Panc1 (cell line): ENCODE results near the gene FGF14. TPM values are rescaled to one million over a fixed set of nuclear protein-coding genes. Genes with fewer than 3 reads are reported as not detected.

Experiments
- ATAC-seq: fragments of 200-7000 bp; cut with Tn5 transposase; 2 replicates; pipeline ENCODE4 v1.9.1; 2020; ENCODE audit warnings: mild to moderate bottlenecking, moderate library complexity
- BruUV-seq: library from RNA; stranded (reverse); fragments of 400-500 nt; replicated peaks from 2 replicates; lab custom pipeline; 2021; lab: Mats Ljungman, UMichigan
- CTCF ChIA-PET: fragments of 300-600 bp; sonication (Branson Sonifier 250); formaldehyde crosslinking; loops from one replicate; lab custom pipeline; 2022; ENCODE audit warnings: antibody characterized with exemption; lab: Charles Lee
- POLR2A ChIA-PET: fragments of 300-600 bp; sonication (Branson Sonifier 250); formaldehyde crosslinking; loops from one replicate; lab custom pipeline; 2022; ENCODE audit warnings: antibody characterized with exemption; lab: Charles Lee
- DNase-seq: peaks from one replicate; pipeline ENCODE4 v3.0.0-alpha.2; 2010; ENCODE audit warnings: low read depth, low spot score
- H3K27ac ChIP-seq: 2 replicates; pipeline ENCODE4 v1.5.1; 2011; ENCODE audit warnings: mild to moderate bottlenecking, low read length, inconsistent platforms
- H3K27me3 ChIP-seq: fragments of 200-500 bp; sonication (Bioruptor generic); 2 replicates; pipeline ENCODE4 v1.6.0; 2014; ENCODE audit warnings: low read length, inconsistent platforms; ENCODE audit not compliant: control insufficient read depth, insufficient read depth
- H3K36me3 ChIP-seq: fragments of 200-500 bp; sonication (Bioruptor generic); 2 replicates; pipeline ENCODE4 v1.5.1; 2014; ENCODE audit warnings: inconsistent platforms, mild to moderate bottlenecking, low read length, moderate library complexity; ENCODE audit not compliant: control insufficient read depth, insufficient read depth
- H3K4me1 ChIP-seq: 2 replicates; pipeline ENCODE4 v1.5.1; 2011; ENCODE audit warnings: inconsistent platforms, mild to moderate bottlenecking, low read length, moderate library complexity; ENCODE audit not compliant: control insufficient read depth, insufficient read depth
- H3K4me3 ChIP-seq, 2 experiments: 2 replicates each; pipeline ENCODE4 v1.5.1; 2011 to 2012; ENCODE audit warnings: low read depth in 2 of 2, low read length in 2 of 2, mild to moderate bottlenecking in 2 of 2, inconsistent platforms in 1 of 2, moderate library complexity in 1 of 2
- H3K9me3 ChIP-seq: fragments of 200-500 bp; sonication (Bioruptor generic); 2 replicates; pipeline ENCODE4 v1.5.1; 2014; ENCODE audit warnings: low read depth, mild to moderate bottlenecking, inconsistent platforms, low read length, moderate library complexity; ENCODE audit not compliant: control insufficient read depth, insufficient read depth
- POLR2AphosphoS5 ChIP-seq: IDR thresholded peaks from 2 replicates; pipeline ENCODE4 v1.6.1; 2012; ENCODE audit warnings: mild to moderate bottlenecking, low read depth, low read length, moderate library complexity
- SIN3A ChIP-seq: IDR thresholded peaks from 2 replicates; pipeline ENCODE4 v1.6.1; 2012; ENCODE audit warnings: low read depth, mild to moderate bottlenecking, low read length, moderate library complexity, borderline replicate concordance; ENCODE audit not compliant: insufficient read depth
- TCF7L2 ChIP-seq: IDR thresholded peaks from 2 replicates; pipeline ENCODE4 v1.6.1; 2011; ENCODE audit warnings: mild to moderate bottlenecking, low read depth, low read length, inconsistent platforms
- in situ Hi-C: cut with HindIII; loops from 2 replicates; pipeline ENCODE4 v1.10.0; 2016; ENCODE audit warnings: low sequenced_read_pairs, low pct_unique_long_range_greater_than_20kb
- intact Hi-C: fragments of 100-400 bp; cut with micrococcal nuclease; formaldehyde crosslinking; loops from one replicate; pipeline ENCODE4 v1.10.0; 2022; ENCODE audit not compliant: unreplicated experiment
- total RNA-seq: library from RNA; stranded (reverse); gene quantifications from one replicate; pipeline ENCODE4 v1.2.1, GENCODE V29; 2021; ENCODE audit not compliant: unreplicated experiment
- TF ChIP-seq, protein P1 (sequence below), 2 experiments: IDR thresholded peaks; 2 replicates each; pipeline ENCODE4 v1.6.1; 2011 to 2012; ENCODE audit warnings: low read depth in 2 of 2, control low read depth in 1 of 2, low read length in 1 of 2, mild to moderate bottlenecking in 1 of 2, moderate library complexity in 1 of 2; ENCODE audit not compliant: insufficient read depth in 1 of 2
- TF ChIP-seq, protein P2 (sequence below): fragments of 450-650 bp; IDR thresholded peaks from 2 replicates; pipeline ENCODE4 v1.5.1; 2017; ENCODE audit warnings: mild to moderate bottlenecking

The FGF14 gene
- total RNA-seq, 1 experiment from 2014 or later: 0.03 TPM

DNA sequence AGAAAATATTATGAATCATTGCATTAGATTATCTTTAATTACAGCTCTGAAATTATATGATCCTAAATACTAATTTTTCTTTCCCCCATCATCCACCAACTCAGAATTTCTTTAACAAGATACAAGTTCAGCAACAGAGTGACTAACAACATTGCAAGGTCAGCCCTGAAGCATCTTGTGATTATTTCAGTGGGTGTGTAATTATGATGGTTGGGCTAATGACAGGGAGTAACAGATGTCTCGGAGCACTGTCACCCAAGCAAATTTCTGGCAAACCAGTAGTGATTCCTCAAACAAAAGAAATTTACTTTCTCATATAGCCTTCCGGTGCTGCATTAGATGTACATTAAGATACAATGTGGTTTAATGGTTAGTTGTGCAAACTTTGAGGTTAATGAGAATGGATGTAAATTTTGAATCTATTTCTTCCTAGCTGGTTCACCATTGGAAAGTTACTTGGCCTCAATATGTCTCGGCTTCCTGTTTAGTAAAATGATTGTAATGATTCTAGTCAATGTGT, 710.4 kb downstream of the FGF14 start:
- ChIA-PET POLR2A (no interaction called here), CTCF (no interaction called here)
- Histone ChIP-seq H3K4me3 (no peak overlapping the region), H3K9me3 (no peaks in the 10 kb centered on the region), H3K36me3 (no peaks in the 10 kb centered on the region), H3K27ac (no peak overlapping the region), H3K27me3 (no peaks in the 10 kb centered on the region), H3K4me1 (no peaks in the 10 kb centered on the region)
- intact Hi-C loops: no loop called here
- in situ Hi-C loops: no loop called here
- BruUV-seq: no TSS peak
- ATAC-seq (no peak), DNase-seq (no peak)
- TF ChIP-seq, protein P1, sequence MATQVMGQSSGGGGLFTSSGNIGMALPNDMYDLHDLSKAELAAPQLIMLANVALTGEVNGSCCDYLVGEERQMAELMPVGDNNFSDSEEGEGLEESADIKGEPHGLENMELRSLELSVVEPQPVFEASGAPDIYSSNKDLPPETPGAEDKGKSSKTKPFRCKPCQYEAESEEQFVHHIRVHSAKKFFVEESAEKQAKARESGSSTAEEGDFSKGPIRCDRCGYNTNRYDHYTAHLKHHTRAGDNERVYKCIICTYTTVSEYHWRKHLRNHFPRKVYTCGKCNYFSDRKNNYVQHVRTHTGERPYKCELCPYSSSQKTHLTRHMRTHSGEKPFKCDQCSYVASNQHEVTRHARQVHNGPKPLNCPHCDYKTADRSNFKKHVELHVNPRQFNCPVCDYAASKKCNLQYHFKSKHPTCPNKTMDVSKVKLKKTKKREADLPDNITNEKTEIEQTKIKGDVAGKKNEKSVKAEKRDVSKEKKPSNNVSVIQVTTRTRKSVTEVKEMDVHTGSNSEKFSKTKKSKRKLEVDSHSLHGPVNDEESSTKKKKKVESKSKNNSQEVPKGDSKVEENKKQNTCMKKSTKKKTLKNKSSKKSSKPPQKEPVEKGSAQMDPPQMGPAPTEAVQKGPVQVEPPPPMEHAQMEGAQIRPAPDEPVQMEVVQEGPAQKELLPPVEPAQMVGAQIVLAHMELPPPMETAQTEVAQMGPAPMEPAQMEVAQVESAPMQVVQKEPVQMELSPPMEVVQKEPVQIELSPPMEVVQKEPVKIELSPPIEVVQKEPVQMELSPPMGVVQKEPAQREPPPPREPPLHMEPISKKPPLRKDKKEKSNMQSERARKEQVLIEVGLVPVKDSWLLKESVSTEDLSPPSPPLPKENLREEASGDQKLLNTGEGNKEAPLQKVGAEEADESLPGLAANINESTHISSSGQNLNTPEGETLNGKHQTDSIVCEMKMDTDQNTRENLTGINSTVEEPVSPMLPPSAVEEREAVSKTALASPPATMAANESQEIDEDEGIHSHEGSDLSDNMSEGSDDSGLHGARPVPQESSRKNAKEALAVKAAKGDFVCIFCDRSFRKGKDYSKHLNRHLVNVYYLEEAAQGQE (IDR thresholded peaks at IDR 0.05; ENCODE audit: insufficient read depth in 1 of 2, low read depth in 2 of 2, low read length in 1 of 2): no peak
- TF ChIP-seq SIN3A: no peak
- no peak for TF ChIP-seq TCF7L2
- no peak for TF ChIP-seq POLR2AphosphoS5
- TF ChIP-seq, protein P2, sequence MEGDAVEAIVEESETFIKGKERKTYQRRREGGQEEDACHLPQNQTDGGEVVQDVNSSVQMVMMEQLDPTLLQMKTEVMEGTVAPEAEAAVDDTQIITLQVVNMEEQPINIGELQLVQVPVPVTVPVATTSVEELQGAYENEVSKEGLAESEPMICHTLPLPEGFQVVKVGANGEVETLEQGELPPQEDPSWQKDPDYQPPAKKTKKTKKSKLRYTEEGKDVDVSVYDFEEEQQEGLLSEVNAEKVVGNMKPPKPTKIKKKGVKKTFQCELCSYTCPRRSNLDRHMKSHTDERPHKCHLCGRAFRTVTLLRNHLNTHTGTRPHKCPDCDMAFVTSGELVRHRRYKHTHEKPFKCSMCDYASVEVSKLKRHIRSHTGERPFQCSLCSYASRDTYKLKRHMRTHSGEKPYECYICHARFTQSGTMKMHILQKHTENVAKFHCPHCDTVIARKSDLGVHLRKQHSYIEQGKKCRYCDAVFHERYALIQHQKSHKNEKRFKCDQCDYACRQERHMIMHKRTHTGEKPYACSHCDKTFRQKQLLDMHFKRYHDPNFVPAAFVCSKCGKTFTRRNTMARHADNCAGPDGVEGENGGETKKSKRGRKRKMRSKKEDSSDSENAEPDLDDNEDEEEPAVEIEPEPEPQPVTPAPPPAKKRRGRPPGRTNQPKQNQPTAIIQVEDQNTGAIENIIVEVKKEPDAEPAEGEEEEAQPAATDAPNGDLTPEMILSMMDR: no peak

- ATAC-seq: no peak
- in situ Hi-C loops: no loop called here
- CTCF ChIA-PET: no interaction called here
- no TSS peak for BruUV-seq
- Histone ChIP-seq H3K9me3 (no peaks in the 10 kb centered on the region), H3K4me3 (no peak overlapping the region), H3K4me1 (no peaks in the 10 kb centered on the region), H3K27me3 (no peaks in the 10 kb centered on the region), H3K27ac (no peak overlapping the region), H3K36me3 (no peaks in the 10 kb centered on the region)
- TF ChIP-seq SIN3A: no peak
- no peak for TF ChIP-seq POLR2AphosphoS5
- TF ChIP-seq, protein P2: no peak
- TF ChIP-seq, protein P1 (IDR thresholded peaks at IDR 0.05; ENCODE audit: insufficient read depth in 1 of 2, low read depth in 2 of 2, low read length in 1 of 2): no peak
- TF ChIP-seq TCF7L2: no peak
- POLR2A ChIA-PET: no interaction called here
- intact Hi-C loops: no loop called here
- DNase-seq: no peak
Measured at GRCh38 chr13:101690871-101691270, 711.0 kb downstream of the FGF14 start.
